CD4-positive, alpha-beta T cell treated with Interleukin-12 subunit alpha and Interleukin-12 subunit beta, for 1 hour (primary cell): ENCODE results near the gene PRUNE2.
"Not testable (repeated sequence)": the region's sequence is repeated elsewhere in the genome, so short reads cannot be mapped to it uniquely, and the experiment has no call there.

Experiments used
- DNase-seq: peaks from one replicate; pipeline ENCODE4 v3.0.0-alpha.2; 2020

The PRUNE2 gene

DNA sequence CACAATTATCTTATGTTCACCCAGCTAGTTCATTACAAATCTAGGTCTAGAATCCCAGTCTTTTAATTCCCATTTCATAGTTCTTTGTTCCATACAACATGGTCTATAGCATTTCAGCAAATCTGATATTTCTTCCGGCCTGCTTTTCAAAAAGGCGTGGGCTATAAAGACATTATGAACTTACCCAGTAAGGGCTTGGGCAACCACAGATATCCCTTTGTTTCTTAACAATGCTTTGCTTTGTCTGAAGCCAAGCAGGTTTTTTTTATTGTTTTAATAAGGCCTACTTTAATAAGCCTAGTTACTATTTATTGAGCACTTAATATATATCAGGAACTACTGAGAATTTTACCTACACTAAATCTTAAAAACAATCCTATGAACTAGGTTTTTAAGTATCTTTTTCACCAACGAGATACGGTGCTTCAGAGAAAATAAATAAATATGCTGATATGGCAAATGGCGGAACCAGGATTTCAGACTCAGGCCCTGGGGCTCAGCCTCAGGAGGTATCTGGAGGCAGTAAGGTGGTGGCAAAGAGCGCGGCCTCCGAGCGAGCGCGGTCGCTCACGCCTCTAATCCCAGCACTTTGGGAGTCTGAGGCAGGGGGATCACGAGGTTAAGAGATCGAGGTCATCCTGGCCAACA lies 112.0 kb downstream of the PRUNE2 start:
- DNase-seq: no peak

GRCh38 chr9:76789840-76790239 lies 116.1 kb downstream of the PRUNE2 start:
- no peak for DNase-seq

DNA sequence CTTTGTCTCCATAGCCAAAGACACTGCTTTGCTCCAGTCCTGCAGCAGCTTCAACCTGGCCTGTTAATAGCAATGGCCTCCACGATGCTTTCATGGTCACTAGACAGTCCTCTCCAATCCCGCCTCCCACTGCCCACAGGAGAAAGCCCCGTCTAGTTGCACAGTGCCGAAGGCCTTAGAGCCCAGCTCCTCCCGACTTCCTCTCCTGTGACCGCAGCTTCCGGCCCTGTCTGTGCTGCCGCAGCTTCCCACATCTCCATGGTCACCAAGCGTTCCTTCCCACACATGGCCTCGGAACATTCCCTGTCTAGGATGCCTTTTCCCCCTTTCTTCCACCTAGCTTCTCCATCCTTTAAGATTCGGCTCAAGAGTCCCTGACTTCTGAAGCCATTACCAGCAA lies 118.2 kb downstream of the PRUNE2 start:
- DNase-seq: no peak

DNA sequence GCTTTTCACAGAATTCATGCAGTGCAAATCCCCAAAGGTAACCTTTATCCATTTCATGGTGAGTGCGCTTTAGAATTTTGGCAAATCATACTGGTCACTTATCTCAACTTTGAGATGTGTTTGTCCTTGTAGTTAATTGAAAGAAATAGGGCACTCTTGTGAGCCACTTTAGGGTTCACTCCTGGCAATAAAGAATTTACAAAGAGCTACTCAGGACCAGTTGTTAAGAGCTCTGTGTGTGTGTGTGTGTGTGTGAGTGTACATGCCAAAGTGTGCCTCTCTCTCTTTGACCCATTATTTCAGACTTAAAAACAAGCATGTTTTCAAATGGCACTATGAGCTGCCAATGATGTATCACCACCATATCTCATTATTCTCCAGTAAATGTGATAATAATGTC lies 120.4 kb downstream of the PRUNE2 start:
- no peak for DNase-seq

DNA sequence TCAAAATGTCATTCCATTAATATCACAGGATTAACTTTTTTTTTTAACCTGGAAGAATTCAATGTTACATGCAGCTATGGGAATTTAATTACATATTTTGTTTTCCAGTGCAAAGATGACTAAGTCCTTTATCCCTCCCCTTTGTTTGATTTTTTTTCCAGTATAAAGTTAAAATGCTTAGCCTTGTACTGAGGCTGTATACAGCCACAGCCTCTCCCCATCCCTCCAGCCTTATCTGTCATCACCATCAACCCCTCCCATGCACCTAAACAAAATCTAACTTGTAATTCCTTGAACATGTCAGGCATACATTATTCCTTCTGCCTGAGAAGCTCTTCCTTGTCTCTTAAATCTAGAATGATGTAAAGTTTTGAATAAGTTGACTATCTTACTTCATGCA lies 121.0 kb downstream of the PRUNE2 start:
- no peak for DNase-seq

GRCh38 chr9:76772686-76773445 lies 133.0 kb downstream of the PRUNE2 start:
- no peak for DNase-seq

DNA sequence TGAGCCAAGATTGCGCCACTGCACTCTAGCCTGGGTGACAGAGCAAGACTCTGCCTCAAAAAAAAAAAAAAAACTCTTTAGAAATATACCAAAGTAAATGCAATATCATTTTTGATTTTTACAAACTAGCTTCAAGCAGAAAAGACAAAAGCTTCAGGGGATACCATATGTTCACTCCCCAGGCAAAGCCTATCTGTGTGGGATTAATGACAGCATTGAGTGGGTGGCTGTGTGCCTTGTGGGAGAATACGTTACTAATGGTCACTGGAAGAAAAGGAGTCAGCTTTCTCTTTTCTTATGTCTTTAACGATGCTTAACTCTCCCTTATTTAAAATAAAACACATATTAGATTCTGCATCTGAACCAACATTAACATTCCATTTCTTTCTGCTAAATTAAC lies 139.8 kb downstream of the PRUNE2 start:
- no peak for DNase-seq

DNA sequence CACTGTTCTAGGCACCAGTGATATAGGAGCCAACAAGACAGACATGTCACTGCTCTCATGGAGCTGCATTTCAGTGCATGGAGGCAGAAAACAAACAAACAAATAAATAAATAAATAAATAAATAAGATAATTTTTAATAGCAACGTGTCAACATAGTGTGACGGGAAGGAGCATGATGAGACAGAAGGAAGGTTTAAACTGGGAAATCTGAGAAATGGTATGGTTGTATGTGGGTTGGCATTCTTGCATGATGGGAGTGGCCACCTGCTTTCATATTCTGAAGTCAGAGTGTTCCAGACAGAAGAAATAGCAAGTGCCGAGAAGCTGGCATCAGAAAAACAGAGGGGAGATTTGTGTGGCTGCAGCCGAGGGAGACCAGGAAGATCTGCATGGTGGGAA lies 141.8 kb downstream of the PRUNE2 start, which contains the start of gene PCA3:
PCA3 (plus strand) TSS at position 301 of the 400 bp plus-strand sequence.
- DNase-seq: no peak

GRCh38 chr9:76761448-76761847 lies 144.5 kb downstream of the PRUNE2 start:
- DNase-seq: no peak

GRCh38 chr9:76759732-76760131 lies 146.2 kb downstream of the PRUNE2 start:
- no peak for DNase-seq

GRCh38 chr9:76758476-76758875 lies 147.4 kb downstream of the PRUNE2 start:
- DNase-seq: no peak

- no peak for DNase-seq
Measured at GRCh38 chr9:76756941-76757673, 148.8 kb downstream of the PRUNE2 start.

- DNase-seq: no peak
Measured at GRCh38 chr9:76756268-76756640, 149.7 kb downstream of the PRUNE2 start.

GRCh38 chr9:76751001-76751400 lies 154.9 kb downstream of the PRUNE2 start:
- no peak for DNase-seq

DNA sequence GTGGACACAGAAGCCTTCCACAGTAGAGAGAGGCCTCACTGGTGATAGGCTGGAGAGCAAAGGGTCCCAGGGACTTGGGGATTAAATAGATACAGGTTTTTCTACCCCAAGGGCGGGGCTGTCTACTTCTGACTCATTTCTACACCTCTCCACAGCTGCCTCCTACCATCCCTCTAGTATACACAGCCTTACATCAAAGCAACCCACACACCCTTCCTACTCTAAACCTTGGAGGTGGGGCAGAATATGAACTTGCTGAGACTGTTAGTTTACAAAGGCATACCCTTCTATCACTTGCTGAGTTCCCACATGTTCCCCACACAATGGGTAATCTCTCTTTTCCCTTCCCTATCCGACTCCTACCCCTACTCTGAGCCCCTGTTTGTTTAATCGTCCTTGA lies 161.6 kb downstream of the PRUNE2 start:
- no peak for DNase-seq

DNA sequence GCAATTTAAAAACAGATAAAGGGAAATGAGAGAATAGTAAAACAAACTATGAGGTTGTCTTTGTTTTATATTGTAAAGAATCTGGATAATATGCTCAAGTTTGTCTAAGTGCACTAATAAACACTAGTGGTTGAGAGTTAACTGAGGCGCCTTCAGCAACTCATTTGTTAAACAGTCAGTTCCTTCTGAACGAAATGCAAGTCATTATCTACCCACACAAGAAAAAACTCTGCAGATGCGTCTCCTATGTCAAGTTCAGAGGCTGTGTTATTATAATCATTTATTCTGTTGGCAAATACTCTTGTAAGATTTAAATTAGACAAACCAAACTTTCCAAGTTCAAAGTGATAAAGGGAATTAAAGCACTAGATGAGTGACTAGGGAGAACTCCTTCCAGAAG lies 162.0 kb downstream of the PRUNE2 start:
- no peak for DNase-seq

- not testable (repeated sequence) for DNase-seq
Measured at GRCh38 chr9:76742890-76743289, 163.0 kb downstream of the PRUNE2 start.

DNA sequence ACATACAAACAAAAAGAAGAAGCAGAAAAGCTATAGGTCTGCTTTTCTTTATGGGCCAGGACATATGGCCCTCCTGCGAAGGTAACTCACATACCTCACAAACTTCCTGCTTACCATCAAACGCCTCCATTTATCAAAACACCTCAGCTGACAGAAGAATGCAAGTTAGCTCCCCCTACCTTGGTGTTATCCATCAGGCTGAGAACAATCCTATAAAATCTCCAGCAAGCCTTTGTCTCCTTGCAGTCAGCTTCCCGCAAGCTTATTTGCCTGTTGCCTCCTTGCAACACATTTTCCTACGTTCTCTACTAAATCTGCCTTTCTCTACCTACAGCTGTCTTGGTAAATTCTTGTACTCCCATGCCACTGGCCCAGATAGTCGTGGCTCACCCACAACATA lies 164.4 kb downstream of the PRUNE2 start:
- DNase-seq: no peak

GRCh38 chr9:76738402-76738801 lies 167.5 kb downstream of the PRUNE2 start:
- DNase-seq: no peak

GRCh38 chr9:76737154-76737902 lies 168.6 kb downstream of the PRUNE2 start:
- DNase-seq: no peak

DNA sequence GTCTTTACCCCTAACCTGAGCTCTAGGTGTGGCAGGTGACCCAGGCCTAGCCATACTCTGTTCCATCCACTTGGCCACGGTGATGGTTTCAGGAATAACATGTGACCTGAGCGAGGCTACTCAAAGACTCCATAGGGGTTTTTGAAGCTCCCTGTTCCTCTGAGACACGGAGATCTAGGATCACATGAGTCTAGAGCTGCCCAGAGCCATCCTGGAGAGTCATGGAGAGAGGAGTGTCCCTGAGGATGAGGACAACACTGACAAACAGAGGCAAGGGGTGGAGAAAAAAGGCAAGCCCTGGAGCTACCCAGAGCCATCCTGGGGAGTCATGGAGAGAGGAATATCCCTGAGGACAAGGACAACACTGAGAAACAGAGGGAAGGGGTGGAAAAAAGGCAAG lies 171.2 kb downstream of the PRUNE2 start:
- no peak for DNase-seq

DNA sequence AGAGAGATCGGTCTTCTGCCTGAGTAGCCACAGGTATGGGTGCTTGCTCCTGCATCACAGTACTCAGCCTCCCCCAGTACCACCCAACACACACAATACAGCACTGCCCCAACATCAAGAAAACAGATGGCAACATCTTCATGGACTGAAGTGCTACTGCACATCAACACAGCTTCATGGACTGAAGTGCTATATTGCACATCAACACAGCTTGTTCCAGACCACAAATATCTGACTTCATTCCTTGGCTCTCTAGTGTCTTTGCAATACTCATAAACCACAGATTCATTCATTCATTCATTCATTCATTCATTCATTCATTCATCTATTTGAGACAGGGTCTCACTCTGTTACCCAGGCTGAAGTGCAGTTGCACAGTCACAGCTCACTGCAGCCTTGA lies 172.8 kb downstream of the PRUNE2 start:
- DNase-seq: no peak

DNA sequence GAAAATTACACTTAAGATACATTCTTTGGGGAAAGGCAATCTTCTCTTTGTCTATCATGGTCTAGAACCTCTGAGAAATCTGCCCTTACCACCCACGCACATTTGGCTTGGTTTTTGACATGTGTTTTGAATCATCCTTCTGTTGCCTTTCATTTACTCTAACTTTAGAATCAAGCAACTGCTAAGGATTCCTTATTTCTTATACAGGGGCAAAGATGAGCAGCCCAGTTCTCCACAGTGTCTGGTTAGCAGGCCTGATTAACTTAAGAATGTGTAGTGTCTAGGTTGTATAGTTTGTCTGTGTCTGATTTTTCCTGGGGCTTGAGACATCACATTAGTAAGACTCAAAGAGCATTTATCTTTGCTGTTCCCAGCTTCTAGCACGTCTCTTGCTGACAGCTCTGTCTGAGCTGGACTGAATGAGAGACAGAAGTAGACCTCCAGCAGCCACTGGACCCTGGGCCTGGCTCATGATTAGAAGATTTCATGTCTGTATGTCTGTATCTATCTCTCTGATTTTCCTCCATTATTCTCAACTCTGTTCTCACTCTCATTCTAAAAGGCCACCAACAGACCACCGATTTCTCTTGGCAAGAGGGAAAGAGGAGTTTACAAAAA lies 173.5 kb downstream of the PRUNE2 start:
- no peak for DNase-seq
